ENCODE measurements around the gene SHC2. TPM values are rescaled to one million over a fixed set of nuclear protein-coding genes. Genes with fewer than 3 reads are reported as not detected.
A peak's percentile ranks its signal among the peaks of the same experiment; 100 is the strongest.

Gene SHC2
- total and polyA plus RNA-seq, 2 of the 13 experiments (the other 11 are each of a cell fraction or from before 2014, with no cell fraction given), result 9.0 to 18.3 TPM

GRCh38 chr19:488505-489417 is 27.9 kb upstream of the SHC2 start (continued):
- 0 out of 2 replicates have a peak, but pooled peaks have one; percentile 33 for TF ChIP-seq CREB3 (CRISPR knock-in tag; IDR thresholded peaks at IDR 0.05)
- TF ChIP-seq, protein P1, sequence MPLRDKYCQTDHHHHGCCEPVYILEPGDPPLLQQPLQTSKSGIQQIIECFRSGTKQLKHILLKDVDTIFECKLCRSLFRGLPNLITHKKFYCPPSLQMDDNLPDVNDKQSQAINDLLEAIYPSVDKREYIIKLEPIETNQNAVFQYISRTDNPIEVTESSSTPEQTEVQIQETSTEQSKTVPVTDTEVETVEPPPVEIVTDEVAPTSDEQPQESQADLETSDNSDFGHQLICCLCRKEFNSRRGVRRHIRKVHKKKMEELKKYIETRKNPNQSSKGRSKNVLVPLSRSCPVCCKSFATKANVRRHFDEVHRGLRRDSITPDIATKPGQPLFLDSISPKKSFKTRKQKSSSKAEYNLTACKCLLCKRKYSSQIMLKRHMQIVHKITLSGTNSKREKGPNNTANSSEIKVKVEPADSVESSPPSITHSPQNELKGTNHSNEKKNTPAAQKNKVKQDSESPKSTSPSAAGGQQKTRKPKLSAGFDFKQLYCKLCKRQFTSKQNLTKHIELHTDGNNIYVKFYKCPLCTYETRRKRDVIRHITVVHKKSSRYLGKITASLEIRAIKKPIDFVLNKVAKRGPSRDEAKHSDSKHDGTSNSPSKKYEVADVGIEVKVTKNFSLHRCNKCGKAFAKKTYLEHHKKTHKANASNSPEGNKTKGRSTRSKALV (CRISPR knock-in tag; IDR thresholded peaks at IDR 0.05), result 0 out of 2 replicates have a peak, but pooled peaks have one; percentile 9
- TF ChIP-seq, protein P2, sequence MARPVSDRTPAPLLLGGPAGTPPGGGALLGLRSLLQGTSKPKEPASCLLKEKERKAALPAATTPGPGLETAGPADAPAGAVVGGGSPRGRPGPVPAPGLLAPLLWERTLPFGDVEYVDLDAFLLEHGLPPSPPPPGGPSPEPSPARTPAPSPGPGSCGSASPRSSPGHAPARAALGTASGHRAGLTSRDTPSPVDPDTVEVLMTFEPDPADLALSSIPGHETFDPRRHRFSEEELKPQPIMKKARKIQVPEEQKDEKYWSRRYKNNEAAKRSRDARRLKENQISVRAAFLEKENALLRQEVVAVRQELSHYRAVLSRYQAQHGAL (CRISPR knock-in tag; IDR thresholded peaks at IDR 0.05; ENCODE audit: not compliant biosample characterization), result no peak
- TF ChIP-seq ZNF496 (CRISPR knock-in tag; IDR thresholded peaks at IDR 0.05; ENCODE audit: insufficient replicate concordance), result no peak
- no peak; the same call in none of the 2 replicates for TF ChIP-seq TBX2 (CRISPR knock-in tag; IDR thresholded peaks at IDR 0.05; ENCODE audit: borderline replicate concordance)
- peak; percentile 62; the same call in 1 of the 2 replicates for TF ChIP-seq ZFP91 (CRISPR knock-in tag; IDR thresholded peaks at IDR 0.05; ENCODE audit: borderline replicate concordance)
- no peak for TF ChIP-seq HOMEZ (CRISPR knock-in tag; IDR thresholded peaks at IDR 0.05; ENCODE audit: low read depth)
- TF ChIP-seq ZNF607 (CRISPR knock-in tag; IDR thresholded peaks at IDR 0.05; ENCODE audit: borderline replicate concordance), result 0 out of 2 replicates have a peak, but pooled peaks have one; percentile 40
- TF ChIP-seq RXRB (CRISPR knock-in tag; IDR thresholded peaks at IDR 0.05; ENCODE audit: borderline replicate concordance), result peak; percentile 44
- no peak for TF ChIP-seq MAFG (CRISPR knock-in tag; IDR thresholded peaks at IDR 0.05)
- TF ChIP-seq ZNF660 (CRISPR knock-in tag; IDR thresholded peaks at IDR 0.05; ENCODE audit: borderline replicate concordance, low read depth), result no peak
- TF ChIP-seq NR3C1 (CRISPR knock-in tag; IDR thresholded peaks at IDR 0.05), result no peak
- peak; percentile 69 for TF ChIP-seq REPIN1 (CRISPR knock-in tag; IDR thresholded peaks at IDR 0.05; ENCODE audit: borderline replicate concordance, low read depth)
- TF ChIP-seq ZNF460 (CRISPR knock-in tag; IDR thresholded peaks at IDR 0.05; ENCODE audit: borderline replicate concordance), result peak; percentile 8; the same call in 1 of the 2 replicates
- no peak for TF ChIP-seq ZNF260 (CRISPR knock-in tag; IDR thresholded peaks at IDR 0.05; ENCODE audit: borderline replicate concordance, low read depth)
- no peak for TF ChIP-seq ZNF160 (CRISPR knock-in tag; IDR thresholded peaks at IDR 0.05)
- TF ChIP-seq ZNF180 (CRISPR knock-in tag; IDR thresholded peaks at IDR 0.05; ENCODE audit: borderline replicate concordance, low read depth), result peak; percentile 87; the same call in 1 of the 2 replicates
- TF ChIP-seq SRSF1 (optimal IDR thresholded peaks at IDR 0.05; ENCODE audit: low read depth, low read length), result no peak
- 0 out of 2 replicates have a peak, but pooled peaks have one; percentile 23 for TF ChIP-seq KLF6 (CRISPR knock-in tag; IDR thresholded peaks at IDR 0.05)
- TF ChIP-seq ZNF343 (CRISPR knock-in tag; IDR thresholded peaks at IDR 0.05), result peak; percentile 74; the same call in 1 of the 2 replicates
